ENCODE data around the gene ATE1.
"Not testable (repeated sequence)": the region's sequence is repeated elsewhere in the genome, so short reads cannot be mapped to it uniquely, and the experiment has no call there.

The ATE1 gene

DNA sequence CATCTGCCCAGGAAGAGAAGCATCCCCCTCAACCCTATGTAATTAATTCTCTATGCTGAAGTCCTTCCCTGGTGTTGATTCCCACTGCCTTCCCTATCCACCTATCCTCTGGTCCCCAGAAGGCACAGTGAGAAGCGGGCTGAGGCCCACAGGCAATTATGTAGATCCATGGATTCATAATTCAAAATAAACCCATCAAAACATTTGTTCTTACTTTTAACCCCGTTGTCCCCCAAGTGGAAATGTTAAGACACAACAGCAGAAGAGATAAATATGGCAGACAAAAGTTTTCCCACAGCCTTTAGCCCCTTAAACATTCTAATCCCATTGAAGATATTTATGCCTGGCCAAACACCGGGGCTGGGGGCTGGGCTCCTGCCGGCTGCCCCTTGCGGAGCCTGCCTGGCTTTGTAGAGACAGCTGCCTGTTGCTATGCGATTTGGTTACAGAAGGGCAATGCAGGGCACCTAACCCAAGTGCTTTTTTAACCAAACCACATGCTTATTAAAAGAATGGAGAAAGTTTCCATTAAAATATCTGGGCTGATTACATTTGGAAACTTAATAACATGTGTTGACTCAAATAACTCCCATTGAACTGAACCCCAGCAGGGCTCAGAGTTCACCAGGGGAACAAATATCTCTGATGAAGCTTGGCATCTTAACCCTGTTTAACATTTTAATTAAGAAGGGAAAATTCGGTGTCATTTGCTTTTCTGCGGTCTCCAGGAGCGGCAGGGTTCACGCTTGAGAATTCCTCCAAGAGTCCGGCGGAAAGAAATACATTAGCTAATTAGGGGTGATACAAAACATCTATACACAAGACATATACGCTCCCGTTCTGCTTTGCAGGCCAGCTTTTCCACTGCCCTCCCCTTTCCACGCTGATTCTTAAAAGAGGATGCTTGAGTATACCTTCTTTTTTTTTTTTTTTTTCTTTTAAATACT is 218.8 kb downstream of the ATE1 start:
- H3K27me3 Mint-ChIP-seq (ENCODE audit: low read depth): peaks cover 29% of the 10 kb centered on the region
- peak overlapping the region in 1 of 3 experiments; percentile 5 for H3K27ac Mint-ChIP-seq
- peaks cover 39% of the 10 kb centered on the region for H3K4me1 Mint-ChIP-seq
- H3K36me3 Mint-ChIP-seq (ENCODE audit: low read depth): no peaks in the 10 kb centered on the region
- no peak for TF ChIP-seq CTCF (IDR thresholded peaks at IDR 0.05; ENCODE audit: unreplicated experiment in 3 of 3)
- peaks cover 6% of the 10 kb centered on the region for H3K9me3 Mint-ChIP-seq
- H3K4me3 Mint-ChIP-seq: no peak overlapping the region

- Mint-ChIP-seq H3K27ac (peak overlapping the region in 1 of 3 experiments; percentile 1), H3K4me3 (no peak overlapping the region), H3K36me3 (ENCODE audit: low read depth) (peaks cover 3% of the 10 kb centered on the region), H3K9me3 (peaks cover 14% of the 10 kb centered on the region), H3K27me3 (ENCODE audit: low read depth) (peaks cover 28% of the 10 kb centered on the region), H3K4me1 (peaks cover 17% of the 10 kb centered on the region)
- TF ChIP-seq CTCF (IDR thresholded peaks at IDR 0.05; ENCODE audit: unreplicated experiment in 3 of 3): no peak
These were observed 225.2 kb downstream of the ATE1 start for GRCh38 chr10:121702351-121703320.

DNA sequence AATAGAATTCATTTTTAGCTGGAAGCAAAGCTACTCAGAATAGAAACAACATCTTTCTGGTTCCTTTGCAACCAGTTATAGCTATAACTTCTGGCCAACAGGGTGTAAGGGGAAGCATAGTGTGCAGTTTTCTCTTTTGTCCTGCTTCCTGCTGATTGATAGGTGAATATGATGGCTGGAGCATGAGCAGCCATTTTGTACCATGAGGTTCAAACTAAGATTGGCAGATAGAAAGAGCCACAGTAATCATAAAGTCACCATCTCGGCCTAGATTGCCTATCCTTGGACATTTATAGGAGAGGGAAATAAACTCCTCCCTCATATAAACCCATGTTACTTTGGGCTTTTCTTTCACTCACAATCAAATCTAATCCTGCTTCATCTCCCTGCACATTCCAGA is 227.4 kb downstream of the ATE1 start:
- Mint-ChIP-seq H3K27me3 (ENCODE audit: low read depth) (peaks cover 32% of the 10 kb centered on the region), H3K27ac (no peak overlapping the region), H3K36me3 (ENCODE audit: low read depth) (peaks cover 3% of the 10 kb centered on the region), H3K4me3 (no peak overlapping the region), H3K9me3 (peaks cover 14% of the 10 kb centered on the region), H3K4me1 (peaks cover 8% of the 10 kb centered on the region)
- TF ChIP-seq CTCF (IDR thresholded peaks at IDR 0.05; ENCODE audit: unreplicated experiment in 3 of 3): no peak

- not testable (repeated sequence) for H3K27ac Mint-ChIP-seq; H3K4me3 Mint-ChIP-seq; H3K36me3 Mint-ChIP-seq (ENCODE audit: low read depth)
- Mint-ChIP-seq H3K9me3 (peaks cover 14% of the 10 kb centered on the region), H3K4me1 (peaks cover 15% of the 10 kb centered on the region), H3K27me3 (ENCODE audit: low read depth) (peaks cover 39% of the 10 kb centered on the region)
These were observed 228.1 kb downstream of the ATE1 start for GRCh38 chr10:121699703-121700102.

- TF ChIP-seq CTCF (IDR thresholded peaks at IDR 0.05; ENCODE audit: unreplicated experiment in 3 of 3): no peak
- H3K4me1 Mint-ChIP-seq: peaks cover 15% of the 10 kb centered on the region
- H3K4me3 Mint-ChIP-seq: no peak overlapping the region
- no peak overlapping the region for H3K27ac Mint-ChIP-seq
- peaks cover 43% of the 10 kb centered on the region for H3K27me3 Mint-ChIP-seq (ENCODE audit: low read depth)
- peaks cover 3% of the 10 kb centered on the region for H3K36me3 Mint-ChIP-seq (ENCODE audit: low read depth)
- peaks cover 14% of the 10 kb centered on the region for H3K9me3 Mint-ChIP-seq
These were observed 228.9 kb downstream of the ATE1 start for GRCh38 chr10:121698902-121699301.

DNA sequence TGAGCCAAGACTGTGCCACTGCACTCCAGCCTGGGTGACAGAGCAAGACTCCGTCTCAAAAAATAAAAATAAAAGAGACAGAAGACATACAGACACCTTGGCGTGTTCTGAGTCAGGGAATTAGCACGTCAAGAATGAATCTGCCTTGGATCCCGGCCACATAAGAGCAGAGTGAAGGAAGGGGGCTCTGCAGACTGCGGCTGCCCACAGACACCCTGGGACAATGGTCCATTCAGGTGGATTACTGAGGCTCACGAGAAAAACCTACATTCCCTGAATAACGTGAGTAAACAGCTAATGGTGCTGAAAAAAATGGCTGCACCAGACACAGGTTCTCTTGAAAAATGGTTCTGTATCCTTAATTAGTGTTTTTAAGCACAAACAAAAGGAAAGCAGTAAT is 229.5 kb downstream of the ATE1 start:
- Mint-ChIP-seq H3K36me3 (ENCODE audit: low read depth) (peaks cover 3% of the 10 kb centered on the region), H3K27ac (no peak overlapping the region), H3K4me3 (no peak overlapping the region), H3K9me3 (peaks cover 14% of the 10 kb centered on the region), H3K27me3 (ENCODE audit: low read depth) (peaks cover 46% of the 10 kb centered on the region), H3K4me1 (peaks cover 15% of the 10 kb centered on the region)
- TF ChIP-seq CTCF (IDR thresholded peaks at IDR 0.05; ENCODE audit: unreplicated experiment in 3 of 3): no peak
